GM21515 (cell line): Measurements from ENCODE around the gene TMEM18.

ENCODE experiments used
- ATAC-seq: cut with Tn5 transposase; IDR thresholded peaks from one replicate; pipeline ENCODE4 v1.9.1; 2021; ENCODE audit not compliant: unreplicated experiment

The TMEM18 gene

DNA sequence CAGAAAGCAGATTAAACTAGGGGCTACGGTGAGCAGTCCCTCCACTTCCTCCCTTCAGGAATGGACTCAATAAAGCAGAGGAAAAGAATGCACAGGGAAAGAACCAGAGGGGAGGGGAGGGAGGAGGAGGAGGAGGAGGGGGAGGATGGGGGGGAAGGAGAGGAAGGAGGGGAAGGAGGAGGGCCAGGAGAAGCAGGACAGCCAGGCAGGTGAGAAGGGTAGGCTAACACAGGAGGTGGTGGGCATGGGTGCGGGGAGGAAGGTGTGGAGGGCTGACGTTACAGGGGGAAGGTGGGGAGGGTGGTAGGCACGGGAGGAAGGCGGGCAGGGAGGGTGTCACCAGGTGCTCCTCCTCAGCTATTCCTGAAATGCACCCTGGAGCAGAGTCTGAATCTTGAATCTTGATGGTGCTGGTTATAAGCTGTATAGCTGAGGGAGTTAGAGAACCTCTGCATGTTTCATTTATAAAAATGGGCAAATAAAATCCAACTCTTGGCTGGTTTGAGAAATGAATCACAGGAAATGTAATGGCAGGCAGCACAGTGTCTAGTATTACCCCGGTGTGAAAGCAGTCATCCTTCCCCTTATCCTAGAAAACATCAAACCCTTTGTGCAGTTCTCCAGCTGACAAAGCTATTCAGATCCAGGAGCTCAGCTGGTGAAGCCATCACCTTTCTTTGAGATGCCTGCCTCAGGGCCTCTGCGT, 3.4 kb downstream of the TMEM18 start:
- no peak for ATAC-seq

DNA sequence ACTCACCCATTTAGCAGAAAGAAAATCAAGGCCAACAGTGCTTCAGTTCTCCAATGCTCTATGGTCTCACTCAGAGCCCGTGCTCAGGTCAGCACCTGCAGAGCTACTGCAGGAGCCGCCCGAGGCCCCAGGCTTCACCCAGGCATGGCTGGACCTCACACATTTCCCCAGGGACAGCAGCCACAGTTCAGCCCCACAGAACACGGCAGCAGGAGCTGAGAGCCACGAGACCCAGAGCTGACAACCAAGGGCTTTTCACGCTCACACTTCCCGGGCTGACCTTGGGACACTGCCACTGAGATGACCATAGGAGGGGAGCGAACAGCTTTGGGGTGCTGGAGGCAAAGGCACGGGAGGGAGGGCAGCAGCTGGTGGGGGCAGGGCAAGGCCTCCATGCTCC, 4.2 kb downstream of the TMEM18 start:
- no peak for ATAC-seq

DNA sequence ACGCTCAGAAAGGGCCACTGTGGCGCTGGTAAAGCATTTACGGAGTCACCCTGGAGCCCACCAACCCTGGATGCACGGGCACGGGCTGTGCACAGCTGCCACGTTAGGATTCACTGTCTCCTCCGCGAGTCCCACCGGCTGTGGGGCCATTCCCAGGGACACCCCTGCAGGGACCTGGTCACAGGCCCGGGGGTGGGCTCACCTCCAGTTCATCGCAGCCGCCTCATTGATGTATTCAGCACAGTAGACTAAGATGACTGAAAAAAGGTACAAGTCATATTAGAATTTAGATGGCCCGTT, 4.7 kb downstream of the TMEM18 start:
- ATAC-seq = no peak

DNA sequence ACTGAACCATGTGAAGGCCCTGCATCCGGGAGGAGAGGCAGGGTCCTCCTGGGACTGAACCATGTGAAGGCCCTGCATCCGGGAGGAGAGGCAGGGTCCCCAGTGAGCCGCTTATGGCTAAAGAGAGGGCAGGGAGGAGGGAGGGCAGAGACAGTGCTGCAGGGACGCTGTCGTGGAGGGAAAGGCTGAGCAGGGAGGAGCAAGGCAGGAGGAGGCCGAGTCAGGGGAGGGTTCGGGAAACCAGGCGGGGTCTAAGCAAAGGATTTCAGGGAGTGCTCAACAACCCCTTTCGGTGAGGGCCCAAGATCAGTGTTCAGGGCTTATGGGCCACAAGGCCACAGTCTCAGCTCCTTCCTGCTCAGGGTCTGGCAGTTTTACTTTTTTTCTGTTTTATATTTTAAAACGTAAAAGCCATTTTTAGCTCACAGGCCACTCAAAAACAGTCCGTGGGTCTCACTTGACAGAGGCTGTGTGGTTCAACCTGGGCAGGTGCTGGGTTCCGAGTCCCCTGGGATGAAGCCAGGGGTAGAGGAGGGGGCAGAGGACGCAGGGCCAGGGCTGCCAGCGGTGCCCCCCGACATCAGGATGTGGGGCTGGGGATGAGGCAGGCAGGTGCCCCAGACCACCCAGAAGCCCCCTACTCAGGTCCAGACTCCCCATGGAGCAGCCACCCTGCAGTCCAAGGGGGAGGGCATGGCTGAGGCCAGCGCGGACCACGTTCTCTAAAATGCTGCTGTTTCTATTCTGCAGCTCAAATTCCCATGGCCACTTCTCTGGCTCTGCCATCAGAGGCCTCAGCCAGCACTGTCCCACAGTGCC, 5.2 kb downstream of the TMEM18 start:
- no peak for ATAC-seq

DNA sequence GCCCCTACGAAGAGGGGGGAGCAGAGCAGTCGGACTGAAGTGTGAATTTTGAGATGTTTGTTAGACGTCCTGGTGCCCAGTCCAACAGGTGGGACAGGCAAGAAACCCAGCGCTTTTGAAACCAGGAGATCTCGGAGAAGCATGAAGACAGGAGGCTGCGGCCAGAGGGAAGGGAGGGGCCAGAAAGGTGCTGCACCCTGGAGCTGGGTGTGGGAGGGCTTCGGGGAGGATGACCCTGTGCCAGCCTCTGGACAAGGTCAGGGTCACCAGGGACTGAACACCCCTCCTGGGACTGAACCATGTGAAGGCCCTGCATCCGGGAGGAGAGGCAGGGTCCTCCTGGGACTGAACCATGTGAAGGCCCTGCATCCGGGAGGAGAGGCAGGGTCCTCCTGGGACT, 6.1 kb downstream of the TMEM18 start:
- ATAC-seq = no peak

DNA sequence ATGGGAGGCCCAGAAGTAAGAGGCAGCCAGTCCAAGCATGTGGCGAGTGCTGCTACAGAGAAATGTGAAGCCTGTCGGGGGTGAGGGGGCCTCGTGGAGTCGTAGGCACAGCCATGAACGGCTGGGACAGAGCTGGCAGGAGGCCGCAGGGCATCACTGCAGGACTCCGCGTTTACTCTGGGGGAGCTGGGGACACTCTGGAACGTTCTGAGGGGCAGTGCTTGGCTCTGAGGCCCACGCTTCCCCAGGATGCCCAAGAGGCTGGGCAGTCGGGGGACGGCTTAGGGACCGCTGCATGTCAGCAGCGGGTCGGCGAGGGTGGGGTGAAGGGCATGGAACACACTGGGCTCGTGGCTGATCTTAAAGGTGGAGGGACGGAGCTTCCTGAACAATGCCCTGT, 6.6 kb downstream of the TMEM18 start:
- ATAC-seq = no peak

DNA sequence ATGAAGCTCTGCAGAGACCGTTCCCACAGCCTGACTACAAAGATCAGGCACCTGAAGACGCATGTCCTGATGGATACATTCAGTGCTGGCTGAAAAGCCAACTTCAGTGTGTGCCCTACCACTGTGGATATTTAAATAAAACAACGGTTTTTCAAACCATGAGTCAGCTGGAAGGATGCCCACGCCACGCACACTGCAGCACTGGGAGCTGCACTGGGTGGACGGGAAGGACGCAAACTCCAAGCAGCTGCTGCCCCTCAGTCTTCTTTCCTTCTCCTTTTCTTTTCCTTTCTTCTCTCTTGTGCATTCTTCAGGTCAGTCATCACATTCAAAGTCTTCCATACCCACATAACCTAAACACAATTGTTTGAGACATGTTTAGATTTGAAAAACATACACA, 7.9 kb downstream of the TMEM18 start:
- no peak for ATAC-seq

DNA sequence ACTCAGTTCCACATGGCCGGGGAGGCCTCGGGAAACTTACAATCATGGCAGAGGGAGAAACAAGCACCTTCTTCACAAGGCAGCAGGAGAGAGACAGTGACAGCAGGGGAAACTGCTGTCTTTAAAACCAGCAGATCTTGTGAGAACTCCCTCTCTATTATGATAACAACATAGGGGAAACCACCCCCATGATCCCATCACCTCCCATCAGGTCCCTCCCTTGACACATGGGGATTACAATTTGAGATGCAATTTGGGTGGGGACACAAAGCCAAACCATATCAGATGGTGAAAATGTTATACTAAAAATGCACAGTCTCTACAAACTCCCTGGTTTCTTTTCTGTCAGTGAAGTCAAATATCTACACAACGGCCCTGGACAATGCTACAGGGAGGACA, 9.2 kb downstream of the TMEM18 start:
- no peak for ATAC-seq

DNA sequence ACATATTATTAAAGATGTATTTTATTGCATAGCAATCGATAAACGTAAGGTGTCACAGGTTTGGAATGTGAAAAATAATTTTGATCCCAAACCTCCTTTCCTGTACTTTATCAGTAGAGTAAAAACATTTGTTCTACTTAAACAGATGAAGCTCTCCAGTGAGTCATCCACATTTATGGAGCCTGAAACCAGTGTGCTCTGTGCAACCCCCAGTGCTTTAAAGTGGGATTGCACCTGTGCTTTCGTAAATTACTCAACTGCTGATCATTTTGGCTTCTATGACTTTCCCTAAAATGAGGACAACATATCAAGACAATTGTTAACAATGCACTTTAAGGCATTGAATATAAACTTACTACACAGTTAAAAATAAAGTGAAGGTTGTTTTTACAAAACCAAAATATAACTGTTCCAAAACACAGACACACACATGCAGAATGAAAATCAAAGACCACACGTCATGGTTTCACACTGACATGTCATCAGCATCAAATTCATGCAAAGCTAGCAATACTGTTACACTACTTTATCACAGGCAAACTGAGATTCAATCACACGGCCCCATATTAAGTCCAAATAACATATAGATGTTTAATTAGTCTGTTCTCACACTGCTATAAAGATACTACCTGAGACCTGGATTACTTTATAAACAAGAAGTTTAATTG, 9.7 kb downstream of the TMEM18 start:
- ATAC-seq = no peak

DNA sequence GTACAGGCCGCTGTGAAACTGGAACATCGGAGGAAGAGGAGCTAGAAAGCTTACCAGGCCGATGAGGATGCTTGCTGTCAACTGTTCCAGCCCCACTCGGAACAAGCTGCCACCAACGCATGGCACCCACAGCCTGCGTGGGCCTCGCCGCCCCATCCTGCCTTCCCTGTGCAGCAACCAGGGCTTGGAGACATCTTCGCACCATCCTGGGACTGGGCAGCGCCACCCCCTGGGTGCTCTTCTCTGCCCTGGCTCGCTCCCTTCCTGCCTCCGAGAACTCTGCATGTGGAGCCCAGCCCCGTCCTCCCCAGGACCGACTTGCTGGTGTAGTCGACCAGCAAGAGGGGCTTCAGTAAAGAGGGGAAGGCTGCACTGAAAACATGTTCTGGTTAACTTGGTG, 10.8 kb downstream of the TMEM18 start:
- ATAC-seq = no peak

DNA sequence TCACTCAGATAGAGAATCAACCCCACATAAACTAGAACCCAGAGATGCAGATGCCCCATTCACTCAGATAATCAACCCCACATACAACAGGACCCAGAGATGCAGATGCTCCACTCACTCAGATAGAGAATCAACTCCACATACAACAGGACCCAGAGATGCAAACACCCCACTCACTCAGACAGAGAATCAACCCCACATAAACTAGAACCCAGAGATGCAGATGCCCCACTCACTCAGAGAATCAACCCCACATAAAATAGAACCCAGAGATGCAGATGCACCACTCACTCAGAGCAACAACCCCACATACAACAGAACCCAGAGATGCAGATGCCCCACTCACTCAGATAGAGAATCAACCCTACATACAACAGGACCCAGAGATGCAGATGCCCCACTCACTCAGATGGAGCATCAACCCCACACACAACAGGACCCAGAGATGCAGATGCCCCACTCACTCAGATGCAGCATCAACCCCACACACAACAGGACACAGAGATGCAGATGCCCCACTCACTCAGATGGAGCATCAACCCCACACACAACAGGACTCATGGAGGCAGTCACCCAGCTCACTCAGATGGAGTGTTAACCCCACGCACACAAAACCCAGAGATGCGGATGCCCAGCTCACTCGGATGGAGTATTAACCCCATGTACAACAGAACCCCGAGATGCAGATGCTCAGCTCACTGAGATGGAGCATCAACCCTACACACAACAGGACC, 11.7 kb downstream of the TMEM18 start:
- no peak for ATAC-seq

DNA sequence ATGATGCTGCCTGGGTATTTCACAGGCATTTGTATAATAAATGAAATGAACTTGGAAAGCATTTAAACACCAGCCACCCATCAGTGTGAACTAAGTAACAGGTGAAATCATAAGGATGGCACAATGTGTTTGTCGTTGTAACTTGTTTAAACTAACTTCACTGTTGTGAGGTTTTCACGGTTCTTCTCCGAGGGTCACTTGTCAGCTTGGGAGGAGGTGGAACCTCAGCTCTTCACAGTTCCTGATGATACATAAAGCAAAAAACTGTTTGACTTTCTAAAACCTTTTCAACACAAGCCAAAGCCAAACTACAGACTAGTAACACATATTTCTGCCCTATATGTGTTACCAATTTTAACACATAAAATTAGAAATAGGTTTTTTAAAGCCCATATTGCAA, 13.1 kb downstream of the TMEM18 start:
- no peak for ATAC-seq

DNA sequence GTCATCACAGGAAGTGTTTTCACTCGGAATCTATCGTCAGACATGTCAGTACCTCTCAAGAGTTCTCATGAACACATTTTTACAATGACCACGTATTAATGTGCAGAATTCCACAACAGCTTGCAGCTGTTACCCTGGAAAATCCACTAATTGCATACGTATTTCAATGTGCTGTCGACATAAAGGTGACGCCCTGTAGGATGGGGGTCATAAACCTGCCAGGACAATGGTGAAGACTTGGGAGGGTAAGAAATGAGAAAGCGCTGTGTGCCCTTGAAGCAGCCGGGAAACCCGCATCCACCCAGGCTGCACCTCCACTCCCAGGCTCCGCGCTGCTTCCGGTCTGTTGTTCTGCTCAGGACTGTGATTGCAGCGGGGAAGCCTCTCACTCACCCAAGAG, 14.0 kb downstream of the TMEM18 start:
- ATAC-seq = no peak

DNA sequence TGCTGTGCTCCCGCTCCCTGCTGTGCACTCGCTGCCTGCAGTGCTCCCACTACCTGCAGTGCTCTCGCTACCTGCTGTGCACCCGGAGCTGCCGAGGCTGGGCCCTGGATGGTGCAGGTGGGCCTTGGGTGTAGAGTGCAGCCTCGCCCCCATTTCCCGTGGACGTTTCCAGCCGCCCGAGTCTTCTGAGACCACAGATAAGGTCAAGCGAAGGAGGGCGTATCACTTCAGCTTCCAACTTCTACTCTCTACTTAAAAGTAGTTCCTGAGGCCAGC, 15.9 kb downstream of the TMEM18 start:
- ATAC-seq = no peak

DNA sequence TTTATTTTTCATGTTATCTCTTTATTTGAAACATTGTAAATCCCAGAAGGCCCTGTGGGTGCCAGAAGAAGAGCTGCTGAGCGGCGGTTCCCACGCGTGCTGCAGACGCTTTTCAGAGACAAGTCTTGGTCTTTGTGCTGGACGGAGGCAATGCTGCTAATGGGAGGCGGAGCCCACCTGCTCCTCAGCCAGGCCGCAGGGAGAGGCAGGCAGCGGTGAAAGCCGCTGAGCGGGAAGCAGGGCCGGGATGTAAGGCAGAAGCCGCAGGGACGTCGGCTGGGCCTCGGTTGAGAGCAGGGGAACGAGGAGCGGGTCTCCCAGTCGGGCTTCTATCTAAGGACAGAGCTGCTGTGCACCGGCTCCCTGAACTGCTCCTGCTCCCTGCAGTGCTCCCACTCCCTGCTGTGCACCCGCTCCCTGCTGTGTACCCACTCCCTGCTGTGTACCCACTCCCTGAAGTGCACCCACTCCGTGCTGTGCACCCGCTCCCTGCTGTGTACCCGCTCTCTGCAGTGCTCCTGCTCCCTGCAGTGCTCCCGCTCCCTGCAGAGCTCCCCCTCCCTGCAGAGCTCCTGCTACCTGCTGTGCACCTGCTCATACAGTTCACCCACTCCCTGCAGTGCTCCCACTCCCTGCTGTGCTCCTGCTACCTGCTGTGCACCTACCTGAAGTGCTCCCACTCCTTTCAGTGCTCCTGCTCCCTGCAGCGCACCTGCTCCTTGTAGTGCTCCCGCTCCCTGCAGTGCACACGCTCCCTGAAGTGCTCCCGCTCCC, 16.4 kb downstream of the TMEM18 start:
- no peak for ATAC-seq

DNA sequence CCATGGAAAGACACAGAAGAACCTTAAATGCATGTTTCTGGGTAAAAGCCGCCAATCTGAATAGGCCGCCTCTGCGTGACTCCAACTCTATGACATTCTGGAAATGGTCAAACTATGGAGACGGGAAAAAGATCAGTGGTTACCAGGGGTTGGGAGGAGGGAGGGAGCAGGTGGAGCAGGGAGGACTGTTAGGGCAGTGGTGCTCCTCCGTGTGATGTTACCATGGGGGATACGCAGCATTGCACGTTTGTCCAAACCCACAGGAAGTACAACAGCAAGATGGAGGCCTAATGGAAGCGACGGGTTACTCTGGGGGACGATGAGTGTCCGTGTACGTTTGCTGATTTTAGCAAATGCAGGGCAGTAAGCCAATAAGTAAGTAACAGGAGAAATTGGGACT, 17.2 kb downstream of the TMEM18 start:
- ATAC-seq = no peak

DNA sequence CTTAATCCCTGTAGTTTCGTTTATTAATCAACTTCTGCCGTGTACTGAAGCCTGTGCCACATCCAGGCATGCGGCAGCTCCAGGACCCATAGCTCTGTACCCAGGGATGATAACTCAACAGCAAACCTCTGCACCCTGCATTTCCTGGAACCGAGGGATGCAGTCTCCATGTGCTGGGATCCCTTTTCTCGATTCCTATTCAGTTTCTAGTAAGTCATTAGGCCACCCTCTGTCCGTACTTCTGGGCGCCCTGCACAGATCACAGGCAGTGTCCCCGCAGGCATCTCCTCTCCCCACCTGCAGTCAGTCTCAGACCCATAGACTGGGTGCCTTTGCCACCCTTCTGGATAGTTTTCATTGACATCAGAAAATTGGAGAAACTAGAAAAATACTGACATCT, 18.8 kb downstream of the TMEM18 start:
- no peak for ATAC-seq

DNA sequence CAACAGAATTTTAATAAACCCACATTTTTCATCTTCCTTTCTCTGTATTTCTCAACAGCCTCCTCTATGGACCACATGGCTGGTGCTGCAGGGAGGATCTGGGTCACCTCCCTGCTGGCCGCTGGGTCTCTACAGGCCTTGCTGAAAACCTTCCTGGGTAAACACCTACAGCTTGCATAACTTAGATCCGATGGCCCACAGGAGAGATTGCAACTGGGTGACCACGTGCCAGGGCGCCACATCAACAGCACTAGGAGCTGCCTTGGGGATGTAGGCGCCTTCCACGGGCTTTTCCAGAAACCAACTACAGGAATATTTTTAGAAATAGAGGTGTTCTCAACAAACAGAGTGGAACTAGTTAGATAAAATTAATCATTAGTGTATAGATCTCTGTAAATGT, 19.4 kb downstream of the TMEM18 start:
- ATAC-seq = no peak

DNA sequence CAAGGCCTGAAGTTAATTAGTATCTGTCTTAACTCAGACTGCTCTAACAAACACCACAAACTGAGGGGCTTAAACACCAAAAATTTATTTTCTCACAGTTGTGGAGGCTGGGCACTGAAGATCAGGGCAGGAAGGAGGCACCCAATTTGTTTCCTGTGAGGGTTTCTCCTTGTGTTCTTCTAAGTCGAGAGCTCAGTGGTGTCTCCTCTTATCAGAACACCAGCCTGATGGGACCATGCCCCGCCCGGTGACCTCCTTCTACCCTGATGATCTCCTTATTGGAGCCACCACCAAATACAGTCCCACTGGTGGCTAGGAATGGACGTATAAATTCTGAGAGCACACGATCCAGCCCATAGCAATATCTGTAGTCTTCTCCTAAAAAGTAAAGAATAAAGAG, 20.5 kb downstream of the TMEM18 start:
- ATAC-seq = no peak

DNA sequence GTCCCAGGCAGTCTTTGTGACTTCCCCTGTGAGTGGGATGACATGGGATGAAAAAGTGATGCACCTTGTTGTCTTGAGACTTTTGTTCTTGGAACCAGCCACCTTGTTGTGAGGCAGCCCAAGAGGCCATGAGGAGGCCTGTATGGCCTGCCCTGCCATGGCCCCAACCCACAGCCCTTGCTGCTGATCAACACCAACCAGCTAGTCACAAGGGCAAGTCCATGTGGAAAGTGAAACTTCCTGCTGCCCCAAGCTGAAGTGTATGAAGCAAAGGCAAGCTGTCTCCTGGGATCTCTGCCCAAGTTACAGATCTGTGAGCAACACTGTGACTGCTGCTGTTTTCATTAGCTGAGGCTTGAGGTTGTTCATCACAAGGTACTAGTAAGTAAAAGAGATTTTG, 21.6 kb downstream of the TMEM18 start:
- ATAC-seq = no peak

DNA sequence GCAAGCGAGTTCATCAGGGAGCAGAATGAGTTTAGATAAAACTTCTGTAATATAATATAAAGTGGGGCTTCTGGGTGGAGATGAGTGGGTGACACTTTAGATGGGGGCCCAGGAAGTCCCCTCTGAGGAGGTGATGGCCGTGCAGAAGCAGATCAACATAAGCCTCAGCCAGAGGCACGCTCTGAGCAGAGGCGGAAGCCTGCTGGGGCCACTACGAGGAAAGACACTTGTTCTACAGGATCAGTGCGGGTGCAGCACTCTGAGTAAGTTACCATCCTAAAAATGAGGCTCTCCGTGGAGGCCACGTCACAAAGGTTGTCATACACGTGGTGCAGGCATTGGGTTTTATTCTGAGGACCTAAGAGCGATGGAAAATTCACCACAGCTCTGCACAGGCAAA, 22.3 kb downstream of the TMEM18 start:
- ATAC-seq = no peak
